ENCODE results near the gene MACROD2.

MACROD2 gene

GRCh38 chr20:15342991-15343523 is 1347.7 kb downstream of the MACROD2 start:
- DNase-seq (ENCODE audit: low read depth in 2 of 2), result peak; percentile 2 to 21

- DNase-seq (ENCODE audit: low read depth in 2 of 2), result no peak
Observed at GRCh38 chr20:15345287-15345686, 1350.0 kb downstream of the MACROD2 start.

DNA sequence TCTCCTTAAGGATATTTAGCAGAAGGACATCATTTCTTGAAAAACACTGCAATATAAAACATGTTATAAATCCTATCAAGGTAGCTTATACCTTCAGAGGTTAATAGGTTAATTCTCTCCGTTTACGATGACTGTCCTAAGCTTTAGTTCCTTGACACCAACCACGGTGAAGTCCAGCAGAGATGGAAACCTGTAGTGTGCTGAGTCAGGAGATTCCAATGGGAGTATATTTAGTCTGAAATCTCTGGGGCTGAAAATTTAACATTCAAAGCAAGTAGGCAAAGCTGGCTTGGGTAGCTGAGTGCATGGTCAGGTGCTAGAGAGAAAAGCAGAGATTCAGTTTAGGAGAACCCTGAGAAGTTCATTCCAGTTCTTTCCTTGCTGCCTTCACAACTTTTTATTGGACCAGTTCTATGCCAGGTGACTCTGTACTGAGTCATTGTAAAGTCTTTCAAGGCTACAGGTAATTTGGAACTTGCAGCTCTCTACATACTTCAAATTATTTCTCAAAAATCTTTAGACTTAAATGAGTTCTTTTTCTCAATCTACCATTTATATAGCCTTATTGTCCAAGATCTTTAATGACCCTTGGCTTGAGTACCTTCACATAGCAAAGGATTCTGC is 1351.5 kb downstream of the MACROD2 start:
- DNase-seq (ENCODE audit: low read depth in 2 of 2), result no peak

DNA sequence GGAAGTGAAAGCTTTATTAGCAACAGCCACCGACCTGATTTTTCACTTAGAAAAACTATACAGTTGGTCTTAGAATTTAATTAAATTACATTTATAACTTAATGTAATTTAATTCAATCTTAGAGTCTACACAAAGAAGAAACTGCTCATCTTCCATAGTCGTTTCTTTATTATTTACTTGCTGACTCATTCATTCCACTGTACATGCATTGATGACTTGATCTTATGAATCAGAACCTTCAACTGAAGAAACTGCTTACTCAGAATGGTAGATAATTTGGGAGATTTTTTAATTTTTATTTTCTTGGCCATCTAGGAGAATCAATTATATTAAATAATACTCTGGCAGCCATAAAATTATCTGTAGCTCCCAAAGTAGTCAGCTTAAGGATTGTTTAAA is 1363.7 kb downstream of the MACROD2 start:
- peak in 1 of 2 experiments; percentile 4 for DNase-seq (ENCODE audit: low read depth in 2 of 2)

DNA sequence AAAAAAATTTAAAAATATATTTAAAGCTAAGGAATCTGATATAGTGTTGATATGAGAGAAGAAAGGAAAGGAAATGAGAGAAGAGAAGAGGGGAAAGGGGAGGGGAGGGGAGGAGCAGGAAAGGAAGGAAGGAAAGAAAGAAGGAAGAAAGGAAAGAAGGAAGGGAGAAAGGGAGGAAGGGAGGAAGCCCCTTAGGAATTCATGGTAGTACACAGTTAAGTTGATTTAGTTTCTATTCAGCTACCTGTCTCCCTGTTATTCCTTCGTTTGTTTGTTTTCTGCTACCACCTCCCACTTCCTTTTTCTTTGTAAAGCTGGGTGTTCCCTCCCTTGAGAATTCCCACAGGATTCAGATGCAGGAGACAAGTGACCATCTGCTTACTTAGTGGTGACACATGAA is 1367.5 kb downstream of the MACROD2 start:
- DNase-seq (ENCODE audit: low read depth in 2 of 2), result no peak

DNA sequence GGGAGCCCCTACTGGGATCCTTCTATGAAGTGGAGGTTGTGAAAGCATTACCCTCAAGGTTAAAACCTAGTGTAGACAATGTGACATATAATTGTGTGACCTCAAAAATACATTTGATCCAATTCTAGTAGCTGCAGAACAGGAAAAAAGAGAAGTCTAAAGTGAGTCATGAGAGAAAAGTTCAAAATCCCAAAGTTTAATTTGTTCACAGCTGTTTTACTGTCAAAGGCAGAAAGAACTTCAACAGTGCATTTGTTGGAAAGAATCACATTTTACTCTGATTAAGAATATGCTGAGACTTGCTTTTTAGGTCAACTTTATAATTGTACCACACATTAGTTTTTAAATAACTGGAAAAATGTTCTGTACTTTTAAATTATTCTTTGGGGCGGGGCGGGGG is 1369.5 kb downstream of the MACROD2 start:
- DNase-seq (ENCODE audit: low read depth in 2 of 2), result peak in 1 of 2 experiments; percentile 4

DNA sequence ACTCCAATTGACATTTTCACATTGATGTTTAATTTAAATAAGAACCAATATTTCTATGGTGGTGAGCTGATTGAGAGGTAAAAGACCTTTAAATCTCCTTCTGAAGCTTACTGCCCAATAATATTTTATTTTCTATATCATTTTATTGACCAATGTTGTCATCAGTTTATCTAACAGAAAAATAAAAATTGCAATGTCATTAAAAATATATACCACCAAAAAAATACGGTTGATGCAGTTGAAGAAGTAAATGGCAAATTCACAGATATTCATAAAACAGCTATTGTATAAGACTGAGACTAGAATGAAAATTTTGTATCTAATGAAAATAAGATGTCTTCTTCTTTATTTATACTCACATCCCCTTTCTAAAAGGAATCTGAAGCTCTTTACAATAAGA is 1375.1 kb downstream of the MACROD2 start:
- DNase-seq (ENCODE audit: low read depth in 2 of 2), result no peak

GRCh38 chr20:15374682-15375081 is 1379.4 kb downstream of the MACROD2 start:
- no peak for DNase-seq (ENCODE audit: low read depth in 2 of 2)

- DNase-seq (ENCODE audit: low read depth in 2 of 2), result no peak
Observed at GRCh38 chr20:15375836-15376235, 1380.5 kb downstream of the MACROD2 start.

DNA sequence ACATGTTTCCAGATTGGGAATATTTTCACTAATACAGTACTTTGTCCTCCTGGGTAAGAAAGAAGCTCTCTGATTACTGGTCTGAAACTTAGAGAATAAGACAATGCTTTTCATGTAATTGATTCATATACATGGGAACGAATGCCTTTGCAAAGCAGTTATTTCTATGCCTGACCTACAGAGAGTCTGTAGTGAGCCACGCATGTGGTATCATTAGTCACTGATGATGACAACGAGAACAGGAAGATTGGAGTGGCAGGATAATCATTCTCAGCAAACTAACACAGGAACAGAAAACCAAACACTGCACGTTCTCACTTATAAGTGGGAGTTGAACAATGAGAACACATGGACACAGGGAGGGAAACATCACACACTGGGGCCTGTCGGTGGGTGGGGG is 1382.3 kb downstream of the MACROD2 start:
- peak in 1 of 2 experiments; percentile 5 for DNase-seq (ENCODE audit: low read depth in 2 of 2)

GRCh38 chr20:15378151-15378550 is 1382.8 kb downstream of the MACROD2 start:
- no peak for DNase-seq (ENCODE audit: low read depth in 2 of 2)

GRCh38 chr20:15379681-15380296 is 1384.5 kb downstream of the MACROD2 start:
- DNase-seq (ENCODE audit: low read depth in 2 of 2), result no peak

DNA sequence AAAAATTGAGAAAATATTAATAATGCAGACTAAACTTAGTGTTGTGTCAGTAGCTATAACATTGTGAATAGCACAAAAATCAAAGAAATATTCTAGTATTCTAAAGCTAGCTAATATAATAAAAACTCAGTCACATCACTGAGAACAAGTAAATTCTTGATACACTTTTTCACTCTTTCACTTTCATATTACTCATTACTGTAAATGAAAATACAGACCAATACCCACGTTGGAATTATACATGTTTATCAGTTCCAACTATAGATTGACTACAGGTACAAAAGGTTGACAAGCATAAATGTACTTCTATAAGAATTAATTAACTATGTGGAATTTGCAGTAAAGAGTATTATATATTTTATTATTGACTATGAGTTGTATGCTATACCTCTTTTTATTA is 1385.5 kb downstream of the MACROD2 start:
- no peak for DNase-seq (ENCODE audit: low read depth in 2 of 2)

DNA sequence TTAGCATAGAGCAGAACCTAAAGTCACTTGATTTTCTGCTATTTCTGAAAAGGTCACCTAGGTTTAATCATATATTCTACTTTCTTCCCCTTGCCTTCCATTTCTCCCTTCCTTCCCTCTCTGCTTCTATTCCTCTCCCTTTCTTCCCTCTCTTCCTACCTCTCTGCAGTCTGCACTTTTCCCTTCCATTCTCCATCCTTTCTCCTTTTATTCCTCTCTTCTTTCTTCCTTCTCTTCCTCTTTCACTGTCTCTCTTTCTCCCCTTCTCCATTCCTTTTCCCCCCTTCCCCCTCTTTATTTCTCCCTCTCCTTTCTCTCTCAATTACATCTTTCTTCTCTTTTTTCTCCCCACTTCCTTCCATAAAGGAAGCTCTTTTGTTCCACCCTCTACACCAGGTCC is 1391.9 kb downstream of the MACROD2 start:
- DNase-seq (ENCODE audit: low read depth in 2 of 2), result no peak

DNA sequence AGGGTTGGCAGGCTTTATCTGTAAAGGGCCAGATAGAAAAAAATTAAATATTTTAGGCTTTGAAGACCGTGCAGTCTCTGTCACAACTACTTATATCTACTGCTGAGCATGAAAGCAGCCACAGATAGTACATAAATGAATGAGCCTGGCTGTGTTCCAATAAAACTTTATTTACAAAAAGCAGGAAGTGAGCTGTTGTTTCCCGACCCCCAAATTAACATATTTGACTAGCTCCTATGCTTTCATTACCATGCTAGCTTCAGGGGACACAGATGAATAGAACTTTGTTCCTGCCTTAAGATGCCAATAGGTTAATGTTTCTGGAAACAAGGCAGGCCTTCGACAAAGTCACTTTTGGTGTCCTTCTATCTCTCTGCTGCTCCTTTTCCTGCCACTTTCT is 1400.1 kb downstream of the MACROD2 start:
- DNase-seq (ENCODE audit: low read depth in 2 of 2), result no peak

DNA sequence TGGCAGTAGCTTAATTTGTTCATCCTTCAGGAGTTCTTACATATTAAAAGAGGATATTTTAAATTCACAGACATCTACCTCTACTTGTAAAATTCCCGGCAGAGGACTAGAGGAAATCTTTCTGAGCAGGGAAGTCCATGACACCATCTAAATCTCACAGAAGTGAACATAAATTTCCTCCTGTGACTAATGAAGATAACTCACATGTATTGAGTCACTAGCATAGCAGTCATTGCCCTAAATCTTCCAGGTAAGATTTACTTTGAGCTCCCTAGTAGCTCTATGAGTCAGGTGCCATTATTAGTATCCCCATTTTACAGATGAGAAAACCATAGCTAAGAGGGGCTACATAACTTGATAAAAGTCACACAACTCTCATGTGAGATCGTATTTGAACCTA is 1400.7 kb downstream of the MACROD2 start:
- DNase-seq (ENCODE audit: low read depth in 2 of 2), result no peak

- no peak for DNase-seq (ENCODE audit: low read depth in 2 of 2)
Observed at GRCh38 chr20:15396900-15397299, 1401.6 kb downstream of the MACROD2 start.

GRCh38 chr20:15399781-15400180 is 1404.5 kb downstream of the MACROD2 start:
- no peak for DNase-seq (ENCODE audit: low read depth in 2 of 2)

- DNase-seq (ENCODE audit: low read depth in 2 of 2), result no peak
Observed at GRCh38 chr20:15406072-15406471, 1410.8 kb downstream of the MACROD2 start.

- DNase-seq (ENCODE audit: low read depth in 2 of 2), result no peak
Observed at GRCh38 chr20:15411781-15412180, 1416.5 kb downstream of the MACROD2 start.

GRCh38 chr20:15415908-15416307 is 1420.6 kb downstream of the MACROD2 start:
- no peak for DNase-seq (ENCODE audit: low read depth in 2 of 2)

GRCh38 chr20:15419856-15420255 is 1424.5 kb downstream of the MACROD2 start:
- no peak for DNase-seq (ENCODE audit: low read depth in 2 of 2)

GRCh38 chr20:15422966-15423365 is 1427.7 kb downstream of the MACROD2 start:
- no peak for DNase-seq (ENCODE audit: low read depth in 2 of 2)

- DNase-seq (ENCODE audit: low read depth in 2 of 2), result no peak
Observed at GRCh38 chr20:15439551-15439950, 1444.2 kb downstream of the MACROD2 start.
